ENCODE measurements around the gene TMEM106B.
"Not testable (repeated sequence)": the region's sequence is repeated elsewhere in the genome, so short reads cannot be mapped to it uniquely, and the experiment has no call there.

- not testable (repeated sequence) for TF ChIP-seq EZH2phosphoT487 (IDR thresholded peaks at IDR 0.05; ENCODE audit: borderline replicate concordance, low read length); CTCF (IDR thresholded peaks at IDR 0.05; ENCODE audit: low read depth, low read length, poor library complexity, severe bottlenecking)
Measured at GRCh38 chr7:12225017-12225416, 13.9 kb downstream of the TMEM106B start.

Measured in DOHH2 (cell line).